Hematopoietic multipotent progenitor cell treated with erythropoietin and hydrocortisone succinate and interleukin-3 and kit ligand, for 17 days (in vitro differentiated cells): ENCODE results near the gene CUTA.
A peak's percentile ranks its signal among the peaks of the same experiment; 100 is the strongest.

Experiments
- DNase-seq: peaks from one replicate; pipeline ENCODE4 v3.0.0-alpha.2; 2015; ENCODE audit warnings: low spot score

CUTA gene

DNA sequence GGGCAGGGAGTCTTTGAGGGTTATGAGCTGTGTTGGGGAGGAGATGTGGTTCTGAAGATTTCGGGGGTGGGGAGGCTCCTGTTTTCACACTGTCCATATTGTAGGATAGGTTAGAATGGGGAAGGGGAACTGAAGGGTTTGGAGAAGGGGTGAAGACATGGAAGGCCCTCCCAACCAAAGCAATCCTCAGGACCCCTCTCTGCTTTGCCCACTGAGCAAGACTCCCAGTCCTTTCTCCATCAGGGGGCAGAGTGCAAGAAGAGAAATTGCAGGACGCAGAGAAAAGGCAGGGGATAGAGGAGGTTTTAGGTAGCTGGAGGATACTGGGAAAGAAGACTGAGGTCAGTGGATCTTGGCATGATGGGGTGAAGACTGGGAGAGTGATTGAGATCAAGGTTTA is 5.9 kb upstream of the CUTA start:
- no peak for DNase-seq

DNA sequence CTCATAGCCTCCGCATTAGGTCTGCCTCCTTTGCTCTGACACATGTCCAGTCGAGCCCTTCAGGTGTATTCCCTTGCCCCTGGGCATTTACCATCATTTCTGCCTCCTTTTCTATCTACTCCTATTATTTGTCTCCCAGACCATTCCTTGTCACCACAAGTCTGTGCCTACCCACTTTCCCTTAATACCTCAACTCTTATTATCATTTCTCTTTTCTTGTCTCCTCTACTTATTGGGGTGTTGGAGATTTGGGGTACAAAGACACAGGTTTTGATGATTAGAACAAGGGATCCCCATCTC is 3.4 kb upstream of the CUTA start:
- DNase-seq: no peak

DNA sequence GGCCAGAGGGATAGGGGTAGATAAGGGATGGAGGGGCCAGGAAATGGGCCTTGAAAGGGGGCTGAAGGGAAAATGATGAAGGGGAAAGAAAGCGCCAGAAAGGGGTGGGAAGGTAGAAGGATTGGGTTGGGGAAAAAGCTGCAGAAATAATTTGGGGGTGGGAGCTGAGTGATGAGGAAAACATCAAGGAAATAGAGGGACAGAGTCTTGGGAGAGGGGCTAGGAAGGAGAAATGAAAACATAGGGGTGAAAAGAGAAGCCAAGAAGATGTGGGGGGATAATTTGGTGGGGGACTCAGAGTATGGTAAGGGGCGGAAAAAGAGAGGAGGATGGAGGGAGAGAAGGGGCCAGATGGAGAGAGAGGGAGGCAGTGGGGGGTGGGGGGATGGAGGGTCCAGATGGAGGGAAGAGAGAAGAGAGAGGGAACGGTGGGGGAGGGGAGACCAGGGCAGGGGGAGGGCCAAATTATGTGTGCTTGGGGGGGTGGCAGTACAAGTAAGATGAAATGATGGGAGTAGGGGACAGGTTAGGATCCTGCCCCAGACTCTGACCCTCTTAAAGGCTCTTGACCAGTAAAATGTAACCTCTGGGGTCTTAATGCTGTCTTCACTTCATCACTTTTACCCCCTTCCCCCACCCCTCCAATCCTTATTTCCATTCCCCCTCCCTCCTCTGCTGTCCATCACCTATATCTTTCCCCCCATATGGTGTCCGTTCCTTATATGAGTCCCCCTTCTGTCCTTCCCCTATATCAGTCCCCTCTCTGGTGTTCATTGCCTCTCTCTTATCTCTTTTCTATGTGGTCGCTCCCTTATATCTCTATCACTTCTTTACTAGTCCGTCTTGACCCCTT is 2.8 kb upstream of the CUTA start:
- no peak for DNase-seq

DNA sequence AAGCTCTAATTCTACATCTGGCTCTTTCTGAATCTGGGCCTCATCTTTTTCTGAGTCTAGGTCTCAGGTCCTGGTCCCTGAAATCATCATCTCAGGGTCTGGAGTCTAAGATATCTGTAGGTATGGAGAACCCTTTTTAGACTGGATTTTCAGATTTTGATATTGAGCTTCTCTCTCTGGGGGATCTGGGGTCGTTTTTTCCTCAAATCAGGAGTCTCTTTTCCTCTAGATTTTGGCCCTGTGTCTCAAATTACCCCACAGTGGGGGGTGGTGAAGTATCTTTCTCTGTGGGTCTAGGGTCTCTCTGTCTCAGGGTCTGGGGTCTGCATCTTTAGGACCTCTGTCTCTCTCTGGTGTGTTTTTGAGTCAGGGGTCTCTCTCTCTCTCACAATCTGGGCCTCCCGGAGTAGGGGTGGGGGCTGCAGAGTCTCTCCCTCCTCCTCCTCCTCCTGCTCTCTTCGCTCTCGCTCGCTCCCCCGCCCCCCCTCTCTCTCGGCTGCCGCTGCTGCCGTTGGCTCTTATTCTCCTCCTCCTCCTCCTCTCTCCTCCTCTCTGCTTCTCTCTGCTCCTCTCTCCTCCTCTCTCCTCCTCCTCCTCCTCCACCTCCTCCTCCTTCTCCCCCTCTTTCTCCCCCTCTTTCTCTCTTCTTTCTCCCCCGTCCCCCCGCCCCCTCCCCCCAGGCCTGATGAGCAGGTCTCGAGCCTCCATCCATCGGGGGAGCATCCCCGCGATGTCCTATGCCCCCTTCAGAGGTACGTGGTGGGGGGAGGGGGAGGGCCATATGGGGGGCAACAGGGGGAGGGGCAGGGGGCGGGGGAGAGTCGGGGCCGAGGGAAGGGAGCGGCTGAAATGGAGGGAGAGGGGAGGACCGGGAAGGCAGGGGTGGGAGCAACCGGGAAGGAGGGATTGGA is 1.9 kb upstream of the CUTA start, which contains the start of gene SYNGAP1:
SYNGAP1 (plus strand) TSS at position 486 of the 911 bp plus-strand sequence; CDS start at position 686, 200 bp downstream.
- DNase-seq: no peak

DNA sequence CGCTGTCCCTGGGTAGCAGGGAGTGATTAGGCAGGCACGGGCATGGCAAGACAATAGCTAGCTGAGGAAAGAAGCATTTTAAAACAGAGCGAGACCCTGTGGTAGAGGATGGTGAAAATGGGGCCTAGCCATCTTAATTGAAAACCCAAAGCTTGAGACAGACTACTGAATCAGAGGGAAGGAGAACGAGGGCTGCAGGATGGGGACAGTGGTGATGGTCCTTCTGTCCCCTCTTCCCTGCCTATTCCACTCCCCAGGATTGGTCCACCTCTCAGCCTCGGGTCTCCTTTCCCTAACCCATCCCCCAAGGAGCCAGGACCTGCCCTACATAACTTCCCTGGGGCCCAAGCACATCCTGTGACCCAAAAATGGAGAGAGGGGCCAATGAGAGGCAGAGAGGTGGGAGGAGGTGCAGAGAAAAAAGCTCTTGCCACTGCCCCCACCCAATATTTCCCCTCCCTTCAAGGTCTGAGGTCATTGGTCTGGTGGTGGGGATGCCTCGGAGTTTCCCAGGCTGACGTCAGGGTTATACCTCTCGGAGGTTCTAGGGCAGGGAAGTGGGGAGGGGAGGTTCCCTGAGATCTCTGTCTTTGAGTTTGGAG is 884 bp upstream of the CUTA start:
- DNase-seq: no peak

DNA sequence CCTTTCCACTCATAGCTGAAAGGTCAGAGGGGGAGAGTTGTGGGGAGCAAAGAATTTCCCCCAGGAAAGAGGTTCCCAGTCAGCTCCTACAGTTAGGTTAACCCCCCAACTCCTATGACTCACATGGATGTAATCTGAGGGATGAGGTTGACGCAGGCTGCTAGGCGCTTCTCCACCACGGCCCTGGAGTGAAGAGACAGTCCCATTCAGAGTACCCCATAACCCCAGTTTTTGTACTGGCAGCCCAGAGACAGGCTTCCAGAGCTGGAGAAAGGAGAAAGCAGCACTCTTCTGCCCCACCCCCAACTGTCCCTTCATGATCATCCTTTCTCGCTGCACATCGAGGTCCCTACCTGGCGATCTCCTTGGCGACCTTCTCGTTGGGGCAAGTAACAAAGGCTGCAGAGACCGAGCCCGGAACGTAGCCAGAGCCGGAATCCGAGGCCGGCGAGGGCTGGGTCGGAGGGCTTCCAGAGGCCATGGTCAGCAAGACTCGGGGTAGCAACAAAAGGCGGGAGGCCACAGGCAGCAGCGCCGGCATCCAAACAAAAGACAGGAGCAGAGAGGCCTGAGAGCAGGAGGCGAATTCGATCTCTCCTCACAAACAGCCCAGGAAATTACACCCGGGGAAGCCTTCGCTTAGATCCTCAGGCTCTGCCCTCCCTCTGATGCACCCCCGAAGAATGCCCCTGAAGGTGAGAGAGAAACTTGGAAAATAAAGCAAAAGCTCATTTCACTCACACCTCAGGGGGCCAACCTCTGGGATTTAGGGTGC is 592 bp downstream of the CUTA start:
- DNase-seq: peak; percentile 61

DNA sequence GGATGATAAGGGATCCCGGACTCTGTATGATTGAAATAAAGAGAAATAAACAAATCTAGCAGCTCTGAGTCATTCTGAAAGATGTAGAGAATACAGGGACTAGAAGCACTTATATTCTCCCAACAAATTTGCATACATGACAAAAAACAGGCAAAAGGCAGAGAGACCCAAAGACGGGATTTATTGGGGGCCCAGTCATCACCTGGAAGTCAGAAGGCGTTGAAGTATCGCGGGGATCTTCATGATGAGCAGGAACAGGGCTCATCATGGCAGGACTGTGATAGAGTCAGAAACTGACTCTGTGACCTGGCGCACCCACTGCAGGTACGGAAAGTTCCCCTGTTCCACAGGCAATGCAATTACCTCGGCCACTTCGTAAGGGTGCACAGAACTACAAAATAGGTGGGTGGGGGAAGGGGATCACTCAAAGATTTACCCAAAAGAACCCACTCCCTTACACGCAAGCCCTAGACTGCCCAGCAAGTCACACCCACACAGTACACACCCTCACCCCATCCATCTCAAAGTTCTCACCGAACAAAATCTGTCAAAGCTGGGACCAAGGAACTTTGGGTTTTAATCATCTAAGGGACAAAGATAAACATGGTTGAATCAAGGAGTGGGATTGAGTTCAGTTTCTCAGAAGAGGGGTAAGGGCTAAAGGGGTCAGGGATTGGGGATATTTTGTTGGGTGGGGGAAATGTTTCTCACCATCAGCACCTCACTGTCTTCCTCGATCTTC is 1.4 kb downstream of the CUTA start:
- no peak for DNase-seq

DNA sequence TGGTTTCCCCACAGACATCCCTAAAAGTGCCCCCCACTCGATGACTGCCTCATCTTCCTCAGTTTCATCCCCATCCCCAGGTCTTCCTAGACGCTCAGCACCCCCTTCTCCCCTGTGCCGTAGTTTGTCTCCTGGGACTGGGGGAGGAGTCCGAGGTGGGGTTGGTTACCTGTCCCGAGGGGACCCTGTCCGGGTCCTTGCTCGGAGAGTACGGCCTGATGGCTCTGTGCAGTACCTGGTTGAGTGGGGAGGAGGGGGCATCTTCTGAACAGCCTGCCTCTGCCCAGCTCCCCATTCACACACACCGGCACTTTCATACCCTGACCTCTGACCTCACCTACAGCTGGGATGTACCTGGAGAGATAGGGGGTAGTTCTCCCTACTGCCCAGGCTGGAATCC is 2.1 kb downstream of the CUTA start:
- no peak for DNase-seq

DNA sequence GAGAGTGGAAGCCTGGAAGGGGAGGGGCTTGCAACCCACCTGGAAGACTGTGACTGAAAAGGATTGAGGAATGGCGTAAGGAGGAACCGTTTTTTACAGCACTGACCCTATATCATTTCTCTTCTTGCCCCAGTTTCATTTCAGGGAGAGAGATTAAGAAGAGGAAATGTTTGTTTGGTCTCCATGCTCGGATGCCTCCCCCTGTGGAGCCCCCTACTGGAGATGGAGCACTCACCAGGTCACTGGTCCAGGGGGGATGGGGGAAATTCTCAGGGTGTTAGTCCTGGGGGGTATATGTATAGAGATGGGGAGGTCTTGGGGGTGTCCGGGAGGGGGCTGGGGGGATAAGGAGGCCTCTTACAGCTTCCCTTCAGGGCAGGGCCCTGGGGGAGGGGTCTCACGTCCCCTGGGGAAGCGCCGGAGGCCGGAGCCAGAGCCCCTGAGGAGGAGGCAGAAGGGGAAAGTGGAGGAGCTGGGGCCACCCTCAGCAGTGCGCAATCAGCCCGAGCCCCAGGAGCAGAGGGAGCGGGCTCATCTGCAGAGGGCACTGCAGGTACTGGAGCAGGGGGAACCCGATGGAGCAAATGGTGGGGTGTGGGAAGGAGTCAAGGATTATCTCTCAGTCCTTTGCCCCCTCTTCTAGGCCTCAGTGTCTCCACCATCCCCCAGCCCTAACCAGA is 3.2 kb downstream of the CUTA start:
- DNase-seq: no peak

DNA sequence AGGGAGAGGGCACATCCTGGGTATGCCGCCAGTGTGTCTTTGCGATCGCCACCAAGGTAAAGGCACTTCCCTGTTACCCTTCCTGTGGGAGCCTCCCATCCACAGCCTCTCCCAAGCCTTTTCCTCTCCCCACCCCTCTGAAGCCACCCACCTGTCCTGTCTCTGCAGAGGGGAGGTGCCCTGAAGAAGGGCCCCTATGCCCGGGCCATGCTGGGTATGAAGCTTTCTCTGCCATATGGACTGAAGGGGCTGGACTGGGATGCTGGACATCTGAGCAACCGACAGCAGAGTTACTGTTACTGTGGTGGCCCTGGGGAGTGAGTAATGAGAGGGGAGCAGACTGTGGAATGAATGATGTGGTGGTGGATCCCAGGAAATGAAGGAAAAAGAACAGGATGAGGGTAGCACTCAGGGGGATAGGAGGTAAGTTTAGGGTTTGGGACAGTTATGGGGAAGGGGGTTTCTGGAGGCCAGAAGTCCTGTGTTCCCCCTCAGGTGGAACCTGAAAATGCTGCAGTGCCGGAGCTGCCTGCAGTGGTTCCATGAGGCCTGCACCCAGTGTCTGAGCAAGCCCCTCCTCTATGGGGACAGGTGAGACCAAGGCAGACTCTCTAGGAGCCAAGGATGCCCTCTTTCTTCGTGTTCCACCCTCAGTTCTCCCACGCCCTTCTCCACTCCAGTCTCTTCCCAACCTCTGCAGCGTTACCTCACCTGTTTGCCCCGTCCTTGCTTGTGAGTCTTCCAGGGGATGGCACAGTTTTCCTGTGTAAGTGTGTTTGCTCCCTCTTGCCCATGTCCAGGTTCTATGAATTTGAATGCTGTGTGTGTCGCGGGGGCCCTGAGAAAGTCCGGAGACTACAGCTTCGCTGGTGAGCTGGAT is 4.4 kb downstream of the CUTA start:
- DNase-seq: no peak

DNA sequence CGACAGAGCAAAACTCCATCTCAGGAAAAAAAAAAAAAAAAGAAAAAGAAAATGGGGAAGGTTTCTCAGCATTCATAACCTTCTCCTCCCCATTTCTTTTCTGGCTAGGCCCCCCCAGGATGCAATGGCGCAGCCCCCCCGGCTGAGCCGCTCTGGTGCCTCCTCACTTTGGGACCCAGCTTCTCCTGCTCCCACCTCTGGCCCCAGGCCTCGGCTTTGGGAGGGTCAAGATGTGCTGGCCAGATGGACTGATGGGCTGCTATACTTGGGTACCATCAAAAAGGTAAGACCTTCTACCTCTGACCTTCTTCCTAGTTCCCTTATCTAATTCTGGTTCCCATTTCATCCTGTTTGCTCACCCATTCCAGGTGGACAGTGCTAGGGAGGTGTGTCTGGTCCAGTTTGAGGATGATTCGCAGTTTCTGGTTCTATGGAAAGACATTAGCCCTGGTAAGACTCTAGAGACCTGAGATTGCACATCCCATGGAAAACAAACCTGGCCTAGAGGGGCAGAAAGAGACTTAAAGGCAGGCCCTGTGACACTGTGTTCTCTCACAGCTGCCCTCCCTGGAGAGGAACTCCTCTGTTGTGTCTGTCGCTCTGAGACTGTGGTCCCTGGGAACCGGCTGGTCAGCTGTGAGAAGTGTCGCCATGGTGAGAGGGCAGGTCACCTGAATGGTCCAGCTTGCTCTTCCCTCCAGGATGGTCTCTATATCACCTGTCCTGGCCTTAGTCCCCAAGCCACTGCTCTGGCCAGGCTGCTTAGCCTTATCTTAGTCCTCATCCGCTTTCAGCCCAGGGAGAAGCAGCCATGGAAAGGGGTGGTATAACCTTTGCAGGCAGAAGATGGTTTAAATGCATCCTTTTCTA is 5.5 kb downstream of the CUTA start:
- DNase-seq: no peak

DNA sequence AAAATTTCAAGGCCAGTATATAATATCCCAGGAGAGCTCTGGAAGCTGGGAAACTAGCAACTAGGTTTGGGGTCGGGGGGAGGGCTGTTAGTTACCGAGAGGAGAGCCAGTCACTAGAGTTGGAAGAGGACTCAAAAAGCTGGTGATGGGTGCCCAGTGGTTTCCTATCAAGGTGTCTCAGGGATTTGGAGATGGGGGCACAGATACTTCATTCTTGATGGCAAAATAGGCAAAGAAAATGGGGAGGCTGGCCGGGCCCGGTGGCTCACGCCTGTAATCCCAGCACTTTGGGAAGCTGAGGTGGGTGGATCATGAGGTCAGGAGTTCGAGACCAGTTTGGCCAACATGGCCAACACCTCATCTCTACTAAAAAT is 6.3 kb downstream of the CUTA start:
- DNase-seq: no peak

DNA sequence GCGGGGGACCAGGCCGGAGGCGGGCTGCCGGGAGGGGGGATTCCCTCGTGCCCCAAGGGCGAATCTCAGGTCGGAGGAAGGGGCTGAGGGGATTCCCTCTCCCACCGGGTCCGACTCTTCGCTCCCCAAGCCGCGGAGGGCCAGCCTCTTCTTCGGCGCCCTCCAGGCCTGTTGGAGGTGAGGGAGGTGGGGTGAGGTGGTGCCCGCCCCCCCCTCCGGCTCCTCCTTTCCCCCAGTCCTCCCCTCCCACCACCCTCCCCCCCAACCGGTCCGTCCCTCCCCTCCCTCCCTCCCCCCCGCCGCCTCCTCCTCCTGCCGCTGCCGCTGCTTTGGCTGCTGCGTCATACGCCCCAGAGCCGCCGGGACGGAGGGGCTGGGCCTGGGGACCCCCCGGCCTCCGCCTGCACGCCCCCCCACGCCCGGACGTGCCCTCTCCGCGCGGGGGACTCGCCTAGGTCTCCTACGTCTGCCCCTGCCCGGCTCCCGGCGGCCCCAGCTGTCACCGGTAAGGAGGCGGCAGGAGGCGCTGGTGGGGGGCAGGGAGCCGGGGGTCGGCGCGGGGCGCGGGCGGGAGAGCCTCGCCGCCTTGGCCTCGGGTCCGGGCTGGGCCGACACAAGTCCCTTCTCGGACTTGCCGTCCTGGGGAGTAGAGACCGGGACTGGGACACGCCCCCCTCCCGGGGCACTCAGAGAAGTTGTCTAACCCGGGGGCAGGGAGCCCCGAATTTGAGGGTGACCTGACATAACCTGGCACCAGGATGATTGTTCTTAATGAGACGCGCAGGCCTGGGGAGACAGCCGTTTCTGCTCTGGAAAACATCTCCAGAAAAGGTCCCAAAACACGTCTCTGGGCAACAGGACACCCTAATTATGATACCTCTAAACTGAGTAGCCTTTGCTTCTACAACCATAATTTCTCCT is 6.9 kb downstream of the CUTA start, which contains the start of gene PHF1:
PHF1 (plus strand) TSS at position 304 of the 921 bp plus-strand sequence. CDS start 1,250 bp downstream, outside the sequence.
- peak; percentile 76 for DNase-seq

DNA sequence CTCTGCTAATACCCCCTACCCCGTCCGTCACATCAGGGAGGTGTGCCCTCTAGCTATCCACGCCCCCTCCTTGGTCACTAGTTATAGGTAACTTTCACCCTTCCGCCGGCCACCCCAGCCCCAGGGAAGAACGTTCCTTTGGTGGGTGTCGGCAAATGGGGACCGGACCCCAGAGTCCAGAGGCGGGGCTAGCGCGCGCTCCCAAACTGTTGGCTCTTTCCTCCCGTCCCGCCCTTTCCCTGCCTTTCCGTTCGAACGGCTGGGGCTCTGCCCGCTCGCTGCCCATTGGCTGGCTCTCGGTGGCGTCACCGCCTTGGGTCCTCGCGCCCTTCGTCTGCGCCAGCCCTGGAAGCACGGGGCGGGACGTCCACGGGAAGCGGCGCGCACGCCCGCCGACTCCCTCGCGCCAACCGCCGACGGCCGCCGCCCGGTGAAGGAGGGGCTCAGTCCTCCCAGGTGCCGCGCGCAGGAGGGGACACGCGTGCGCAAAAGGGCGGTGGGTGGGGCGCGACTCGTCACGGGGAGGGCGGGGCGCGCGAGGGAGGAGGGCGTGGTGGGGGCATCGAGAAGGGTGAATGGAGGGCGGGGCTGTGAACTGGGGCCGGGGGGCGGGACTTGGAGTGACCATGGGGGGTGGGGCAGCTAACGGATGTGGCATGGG is 7.7 kb downstream of the CUTA start:
- peak; percentile 95 for DNase-seq

DNA sequence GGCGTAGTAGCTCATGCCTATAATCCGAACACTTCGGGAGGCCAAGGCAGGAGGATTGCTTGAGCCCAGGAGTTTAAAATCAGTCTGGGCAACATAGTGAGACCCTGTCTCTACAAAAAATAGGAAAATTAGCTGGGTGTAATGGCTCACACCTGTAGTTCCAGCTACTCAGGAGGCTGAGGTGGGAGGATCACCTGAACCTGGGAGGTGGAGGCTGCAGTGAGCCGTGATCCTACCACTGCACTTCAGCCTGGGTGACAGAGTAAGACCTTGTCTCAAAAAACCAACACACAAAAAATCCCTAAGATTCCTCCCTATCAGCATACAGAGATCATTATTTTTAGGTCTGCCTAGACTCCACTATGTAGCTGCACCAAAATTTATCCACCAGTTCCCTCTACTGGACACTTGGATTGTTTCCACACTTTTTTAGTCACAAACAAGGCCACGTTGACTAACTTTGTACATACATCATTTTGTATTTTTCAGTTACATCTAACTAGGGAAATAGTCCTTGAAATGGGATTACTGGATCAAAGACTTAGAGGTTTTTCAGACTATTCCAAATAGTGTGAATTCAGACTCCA is 10.7 kb downstream of the CUTA start:
- DNase-seq: no peak

DNA sequence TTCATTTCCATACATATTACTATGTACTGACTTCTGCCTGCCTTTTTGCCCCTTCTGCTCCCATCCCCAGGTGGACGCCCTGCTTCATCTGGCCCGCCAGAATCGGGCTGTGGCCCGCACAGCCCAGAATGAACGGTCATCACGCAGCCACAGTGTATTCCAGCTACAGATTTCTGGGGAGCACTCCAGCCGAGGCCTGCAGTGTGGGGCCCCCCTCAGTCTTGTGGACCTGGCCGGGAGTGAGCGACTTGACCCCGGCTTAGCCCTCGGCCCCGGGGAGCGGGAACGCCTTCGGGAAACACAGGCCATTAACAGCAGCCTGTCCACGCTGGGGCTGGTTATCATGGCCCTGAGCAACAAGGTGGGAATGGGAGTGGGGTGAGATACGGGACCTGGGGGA is 11.8 kb downstream of the CUTA start:
- DNase-seq: no peak
